ENCODE measurements around the gene TNKS2.
"Not testable (repeated sequence)": the region's sequence is repeated elsewhere in the genome, so short reads cannot be mapped to it uniquely, and the experiment has no call there.

TNKS2 gene

DNA sequence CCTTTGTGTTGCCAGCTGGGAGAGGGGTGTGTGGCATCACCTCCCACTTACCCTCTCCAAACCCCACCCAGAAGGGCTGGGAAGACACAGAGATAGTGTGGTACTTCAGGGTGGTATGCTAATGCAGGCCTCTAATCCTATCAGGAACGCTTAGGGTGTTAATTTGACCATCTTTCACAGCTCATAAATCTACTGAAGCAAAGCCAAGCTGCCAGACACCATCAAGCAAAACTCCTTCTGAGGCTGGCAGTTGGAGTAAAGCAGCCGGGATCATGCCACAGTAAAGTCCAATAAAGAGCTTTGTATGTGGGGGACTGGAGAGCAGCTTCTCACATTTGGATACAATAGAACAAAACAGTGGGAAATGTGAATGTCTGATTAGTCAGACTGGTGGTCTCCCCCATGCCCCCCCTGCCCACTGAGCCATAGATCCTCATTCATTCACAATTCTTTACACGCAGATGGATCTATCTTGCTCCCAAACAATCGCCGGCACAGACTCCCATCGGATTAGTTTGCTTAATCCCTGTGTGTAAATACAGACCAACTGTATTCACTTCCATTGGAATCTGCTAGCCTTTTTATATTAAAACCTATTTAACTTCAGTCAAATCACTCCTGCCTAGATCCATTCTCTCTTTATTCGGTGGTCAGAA is 81.4 kb downstream of the TNKS2 start:
- no peak for DNase-seq

DNA sequence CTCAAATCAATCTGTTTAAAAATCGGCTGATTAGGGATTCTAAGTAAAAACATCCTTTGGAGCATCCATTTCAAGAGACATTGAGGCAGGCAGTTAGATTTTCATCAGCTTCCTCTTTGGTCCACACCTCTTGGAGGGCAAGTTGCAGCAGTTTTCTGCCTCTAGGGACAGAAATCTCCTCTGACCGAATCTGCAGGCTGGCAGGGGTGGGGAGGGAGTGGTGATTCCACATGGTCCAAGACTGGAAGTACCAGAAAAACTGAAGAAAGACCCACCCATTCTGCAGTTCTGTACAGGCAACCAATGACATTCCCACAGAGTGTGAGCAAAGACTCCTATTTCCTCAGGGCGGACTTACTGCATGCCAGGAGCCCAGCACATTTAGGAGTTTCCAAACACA is 82.1 kb downstream of the TNKS2 start:
- no peak for DNase-seq

DNA sequence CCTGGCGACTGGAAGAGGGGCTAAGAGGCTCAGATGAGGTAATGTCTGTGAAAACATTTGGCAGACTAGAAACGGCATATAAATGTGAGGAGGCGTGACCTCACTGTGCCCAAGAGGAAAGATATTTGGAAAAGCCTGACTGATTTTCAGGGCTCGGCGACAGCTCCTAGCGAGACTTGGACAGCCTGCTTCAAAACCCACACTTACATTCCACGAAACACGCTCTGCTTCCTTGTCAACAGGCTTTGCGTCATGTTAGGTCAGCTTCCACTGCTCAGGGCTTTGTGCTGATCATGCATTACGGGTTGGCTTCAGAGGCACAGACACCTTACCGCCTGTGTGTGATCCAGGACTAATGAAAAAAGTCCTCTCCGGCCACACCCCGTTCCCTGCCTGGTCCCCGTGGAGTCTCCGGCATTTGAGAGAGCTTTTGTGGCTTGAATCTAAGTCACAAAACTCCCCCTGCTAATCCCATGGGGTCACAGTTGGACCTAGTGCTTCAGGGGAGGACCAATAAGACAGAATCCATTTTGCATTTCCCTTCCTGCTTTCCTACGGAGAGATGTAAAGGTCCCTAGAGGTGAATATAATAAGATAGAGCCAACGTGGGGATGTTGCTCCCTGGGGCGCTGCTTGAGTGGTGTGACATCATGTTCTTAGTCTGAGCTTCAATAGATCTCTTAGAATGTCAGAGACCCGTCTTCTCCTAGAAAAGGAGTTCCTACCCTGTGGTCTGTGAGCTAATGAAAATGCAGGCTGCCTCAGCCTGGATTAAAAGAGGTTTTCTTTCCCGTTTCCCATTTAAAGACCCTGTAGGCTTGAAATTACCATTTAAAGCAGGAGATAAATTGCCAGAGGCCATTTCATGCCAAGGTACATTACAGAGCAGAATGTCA is 85.6 kb downstream of the TNKS2 start:
- DNase-seq: no peak

DNA sequence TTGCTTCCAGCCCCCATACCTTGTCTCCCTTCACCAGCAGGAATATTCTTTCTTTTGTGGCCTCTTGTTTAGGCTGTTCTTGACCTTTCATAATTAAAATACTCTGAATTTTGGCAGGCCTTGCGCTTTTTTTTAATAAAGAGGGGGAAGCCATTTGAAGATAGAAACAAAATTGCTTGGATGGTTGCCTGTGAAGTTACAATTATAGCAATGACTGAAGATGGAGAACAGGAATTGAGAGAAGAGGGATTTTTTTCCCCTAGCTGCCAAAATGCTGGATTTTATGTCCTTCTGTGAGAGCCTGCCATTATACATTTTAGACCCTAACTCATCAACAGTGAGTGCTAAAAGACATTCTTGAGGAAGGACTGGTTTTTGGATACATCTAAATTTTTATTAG is 86.3 kb downstream of the TNKS2 start:
- no peak for DNase-seq

- DNase-seq: no peak
Observed at GRCh38 chr10:91885362-91886079, 87.3 kb downstream of the TNKS2 start.

DNA sequence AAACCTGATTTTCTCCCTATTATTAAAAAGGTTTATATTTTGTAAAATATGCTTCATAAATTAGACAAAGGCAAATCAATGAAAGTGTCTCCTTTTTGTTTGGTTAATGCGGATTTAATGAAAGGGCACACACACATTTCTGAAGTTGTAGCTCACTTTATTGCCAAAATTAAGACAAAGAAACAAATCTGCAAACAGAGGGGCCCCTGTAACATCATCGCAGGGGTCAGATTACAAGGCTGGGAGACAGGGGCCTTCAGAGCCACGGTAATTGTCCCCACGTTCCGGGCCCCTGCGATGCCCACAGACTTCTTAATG is 88.7 kb downstream of the TNKS2 start:
- no peak for DNase-seq

- DNase-seq: no peak
Observed at GRCh38 chr10:91887272-91888076, 89.2 kb downstream of the TNKS2 start.

DNA sequence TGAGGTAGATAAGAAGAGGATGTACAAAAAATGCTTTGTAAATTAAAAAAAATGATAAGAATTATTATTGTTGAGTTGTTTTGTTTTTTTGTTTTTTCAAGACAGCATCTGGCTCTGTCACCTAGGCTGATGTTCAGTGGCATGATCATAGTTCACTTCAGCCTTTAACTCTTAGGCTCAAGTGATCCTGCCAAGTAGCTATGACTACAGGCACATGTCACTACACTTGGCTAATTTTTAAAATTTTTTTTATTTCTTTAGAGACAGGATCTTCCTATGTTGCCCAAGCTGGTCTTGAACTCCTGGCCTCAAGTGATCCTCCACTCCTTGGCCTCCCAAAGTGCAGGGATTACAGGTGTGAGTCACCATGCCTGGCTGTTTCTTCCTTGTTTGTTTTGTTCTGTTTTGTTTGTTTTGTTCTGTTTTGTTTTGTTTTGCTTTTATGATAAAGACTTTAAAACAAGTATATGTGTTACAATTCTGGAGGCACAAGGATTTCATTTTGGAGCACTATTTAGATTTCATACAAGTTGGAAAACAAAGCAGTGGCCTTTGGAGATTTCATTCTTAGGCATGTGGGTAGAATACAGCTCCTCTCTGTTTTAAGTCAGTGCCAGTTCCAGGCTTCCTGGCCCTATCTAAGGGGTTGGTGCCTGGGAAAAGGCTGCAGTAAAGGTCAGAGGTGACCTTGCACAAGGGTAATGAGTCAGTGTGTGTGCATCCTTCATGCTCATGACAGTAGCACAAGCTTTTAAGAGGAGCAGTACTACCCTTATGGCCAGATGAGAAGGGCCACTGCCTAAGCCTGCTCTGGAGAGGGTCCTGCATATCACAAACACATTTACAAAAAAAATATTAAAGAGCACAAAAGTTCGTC is 93.1 kb downstream of the TNKS2 start:
- DNase-seq: no peak

- no peak for DNase-seq
Observed at GRCh38 chr10:91893051-91893450, 94.8 kb downstream of the TNKS2 start.

- not testable (repeated sequence) for DNase-seq
Observed at GRCh38 chr10:91894261-91894685, 96.0 kb downstream of the TNKS2 start.

DNA sequence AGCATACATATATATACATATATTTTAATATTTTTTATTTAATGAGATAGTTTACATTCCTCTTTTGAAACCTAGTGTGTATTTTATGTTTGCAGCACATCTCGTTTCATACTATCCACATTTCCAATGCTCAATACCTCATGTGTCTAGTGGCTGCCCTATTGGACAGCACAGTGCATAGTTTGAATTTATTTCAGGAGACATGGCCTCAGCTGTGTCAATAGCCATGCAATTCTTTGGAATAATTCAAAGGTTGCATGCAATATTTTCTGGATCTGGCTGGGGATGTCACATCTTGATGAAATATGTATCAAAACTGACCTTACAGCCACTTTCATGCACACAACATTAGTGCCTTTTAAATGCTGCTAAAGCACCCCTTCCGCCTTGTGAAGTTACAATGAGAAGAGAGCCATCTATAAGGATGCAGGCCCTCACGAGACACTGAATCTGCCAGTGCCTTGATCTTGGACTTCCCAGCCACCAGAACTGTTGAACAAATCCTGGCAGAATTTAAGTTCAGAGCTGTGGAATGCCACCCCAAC is 98.1 kb downstream of the TNKS2 start:
- DNase-seq: no peak

DNA sequence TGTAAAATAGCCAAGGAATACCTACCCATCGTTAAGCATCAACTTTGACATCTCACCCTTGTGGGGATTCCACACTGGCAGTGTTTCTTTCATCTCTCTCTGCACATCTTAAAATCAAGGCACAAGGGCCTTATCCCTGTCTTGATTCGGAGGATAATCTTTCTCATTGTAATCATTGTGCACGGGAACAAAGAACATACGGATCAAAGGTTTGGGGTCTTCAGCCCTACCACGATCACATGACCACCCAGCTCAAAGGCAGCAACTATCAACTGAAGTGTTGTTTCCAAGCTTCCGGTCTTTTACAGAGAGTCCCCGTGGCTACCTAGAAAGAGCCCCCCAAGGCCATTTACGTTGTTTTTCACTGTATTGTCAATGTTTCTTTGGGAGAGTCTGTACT is 99.2 kb downstream of the TNKS2 start:
- no peak for DNase-seq

GRCh38 chr10:91901784-91902677 is 103.8 kb downstream of the TNKS2 start:
- peak; percentile 89 for DNase-seq

DNA sequence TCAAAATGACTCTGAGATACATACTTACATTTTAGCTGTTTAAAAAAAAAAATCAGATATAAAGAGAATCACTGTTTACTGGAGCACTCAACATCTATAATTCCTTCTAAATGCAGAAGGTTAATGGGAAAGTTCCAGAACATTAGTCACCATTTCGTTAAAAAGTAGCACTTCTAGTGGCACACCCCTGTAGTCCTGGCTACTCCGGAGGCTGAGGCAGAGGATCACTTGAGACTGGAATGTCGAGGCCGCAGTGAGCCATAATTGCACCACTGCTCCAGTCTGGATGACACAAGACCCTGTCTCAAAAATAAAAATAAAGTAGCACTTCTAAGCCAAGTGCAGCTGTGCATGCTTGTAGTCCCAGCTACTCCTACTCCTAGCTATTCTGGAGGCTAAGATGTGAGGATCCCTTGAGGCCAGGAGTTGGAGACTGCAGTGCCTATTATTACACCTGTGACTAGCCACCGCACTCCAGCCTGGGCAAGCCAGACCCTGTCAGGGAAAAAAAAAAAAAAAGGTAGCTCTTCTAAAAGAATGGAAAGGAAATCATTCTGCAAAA is 108.9 kb downstream of the TNKS2 start:
- no peak for DNase-seq

- no peak for DNase-seq
Observed at GRCh38 chr10:91907914-91908336, 109.7 kb downstream of the TNKS2 start.

GRCh38 chr10:91908337-91909116 is 110.3 kb downstream of the TNKS2 start:
- DNase-seq: peak; percentile 73

GRCh38 chr10:91909117-91909677 is 111.0 kb downstream of the TNKS2 start, which contains the start of gene FGFBP3:
FGFBP3 (minus strand) TSS chr10:91909486; CDS start chr10:91908969, 517 bp downstream.
- peak; percentile 20 for DNase-seq

GRCh38 chr10:91910467-91910866 is 112.2 kb downstream of the TNKS2 start:
- DNase-seq: no peak

All from CD4-positive, alpha-beta T cell treated with Interleukin-4 for 4 hours (primary cell).